GM12891 (cell line): ENCODE results near the gene FCRLA.
"Not testable (repeated sequence)": the region's sequence is repeated elsewhere in the genome, so short reads cannot be mapped to it uniquely, and the experiment has no call there.

Experiments
- POLR2A ChIP-seq: IDR thresholded peaks from 2 replicates; pipeline ENCODE4 v1.6.1; 2011; ENCODE audit warnings: low read depth, low read length, control low read depth
- POLR2AphosphoS5 ChIP-seq: IDR thresholded peaks from 2 replicates; pipeline ENCODE4 v1.6.1; 2011; ENCODE audit warnings: low read depth, low read length, control low read depth
- POU2F2 ChIP-seq: IDR thresholded peaks from 2 replicates; pipeline ENCODE4 v1.6.1; 2011; ENCODE audit warnings: low read depth, mild to moderate bottlenecking, control low read depth, low read length, moderate library complexity
- SPI1 ChIP-seq: IDR thresholded peaks from 2 replicates; pipeline ENCODE4 v1.6.1; 2011; ENCODE audit warnings: low read depth, low read length, control low read depth

DNA sequence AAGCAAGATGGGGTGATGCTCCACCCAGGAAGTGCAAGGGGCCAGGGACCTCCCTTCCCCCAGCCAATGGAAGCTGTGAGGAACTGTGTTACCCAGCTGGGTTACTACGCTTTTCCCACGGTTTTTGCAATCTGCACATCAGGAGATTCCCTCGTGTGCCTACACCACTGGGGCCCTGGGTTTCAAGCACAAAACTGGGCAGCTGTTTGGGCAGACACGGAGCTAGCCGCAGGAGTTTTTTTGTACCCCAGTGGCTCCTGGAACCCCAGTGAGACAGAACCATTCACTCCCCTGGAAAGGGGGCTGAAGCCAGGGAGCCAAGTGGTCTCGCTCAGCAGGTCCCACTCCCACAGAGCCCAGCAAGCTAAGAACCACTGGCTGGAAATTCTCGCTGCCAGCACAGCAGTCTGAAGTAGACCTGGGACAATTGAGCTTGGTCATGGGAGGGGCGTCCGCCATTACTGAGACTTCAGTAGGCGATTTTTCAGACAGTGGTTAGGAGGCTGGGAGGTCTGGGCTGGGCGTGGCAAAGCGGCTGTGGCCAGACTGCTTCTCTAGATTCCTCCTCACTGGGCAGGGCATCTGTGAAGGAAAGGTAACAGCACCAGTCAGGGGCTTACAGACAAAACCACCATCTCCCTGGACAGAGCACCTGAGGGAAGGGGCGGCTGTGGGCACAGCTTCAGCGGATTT is 13.9 kb upstream of the FCRLA start:
- not testable (repeated sequence) for TF ChIP-seq POLR2AphosphoS5, POLR2A, POU2F2, SPI1
